NB4 (cell line): ENCODE data around the gene ATG5.

Experiments
- DNase-seq: peaks from one replicate; pipeline ENCODE4 v3.0.0; 2010; ENCODE audit warnings: low read depth
- H3K4me3 ChIP-seq: one replicate; pipeline ENCODE4 v1.5.1; 2011; ENCODE audit warnings: mild to moderate bottlenecking, low read depth, low read length, moderate library complexity
- CTCF ChIP-seq: IDR thresholded peaks from one replicate; pipeline ENCODE4 v1.5.1; 2012; ENCODE audit warnings: low read depth, low read length
- MAX ChIP-seq: IDR thresholded peaks from 2 replicates; pipeline ENCODE4 v1.6.1; 2011; ENCODE audit warnings: low read depth, low read length
- MYC ChIP-seq: IDR thresholded peaks from 2 replicates; pipeline ENCODE4 v1.6.1; 2011; ENCODE audit warnings: low read depth, low read length
- POLR2A ChIP-seq: IDR thresholded peaks from 2 replicates; pipeline ENCODE4 v1.6.1; 2011; ENCODE audit warnings: mild to moderate bottlenecking; ENCODE audit not compliant: insufficient read length; ENCODE audit errors: extremely low read depth

Gene ATG5

GRCh38 chr6:106199998-106200397 is 125.6 kb downstream of the ATG5 start:
- peak; percentile 19 for DNase-seq

GRCh38 chr6:106199331-106199730 is 126.2 kb downstream of the ATG5 start:
- TF ChIP-seq CTCF (no peak), MYC (no peak), MAX (no peak), POLR2A (no peak)
- H3K4me3 ChIP-seq = no peak overlapping the region
- no peak for DNase-seq

More at GRCh38 chr6:106199998-106200397, 125.6 kb downstream of the ATG5 start:
- H3K4me3 ChIP-seq = no peak overlapping the region
- no peak for TF ChIP-seq POLR2A
- no peak for TF ChIP-seq MAX
- no peak for TF ChIP-seq CTCF
- no peak for TF ChIP-seq MYC

- peak; percentile 60 for TF ChIP-seq MAX
- TF ChIP-seq CTCF = no peak
- DNase-seq = peak; percentile 49
- no peak overlapping the region for H3K4me3 ChIP-seq
Measured at GRCh38 chr6:106197441-106197840, 128.1 kb downstream of the ATG5 start.

- TF ChIP-seq MAX = no peak
- no peak for TF ChIP-seq MYC
- TF ChIP-seq POLR2A = no peak
- TF ChIP-seq CTCF = no peak
- DNase-seq = no peak
- no peak overlapping the region for H3K4me3 ChIP-seq
Measured at GRCh38 chr6:106194949-106195921, 130.3 kb downstream of the ATG5 start.

- DNase-seq = no peak
- H3K4me3 ChIP-seq = no peak overlapping the region
- no peak for TF ChIP-seq MAX
- TF ChIP-seq MYC = no peak
- no peak for TF ChIP-seq POLR2A
- TF ChIP-seq CTCF = no peak
Measured at GRCh38 chr6:106192824-106193223, 132.7 kb downstream of the ATG5 start.
